Measurements from ENCODE around the gene MAPKAPK2. TPM values are rescaled to one million over a fixed set of nuclear protein-coding genes. Genes with fewer than 3 reads are reported as not detected.

MAPKAPK2 gene
- total RNA-seq, 1 experiment from 2014 or later: 51.1 TPM

- DNase-seq (ENCODE audit: low read depth, low spot score) (no peak), ATAC-seq (no peak)
- no peak overlapping the region for H3K4me3 ChIP-seq (replicated peaks in 1 of 2; ENCODE audit: low read depth in 1 of 2, low read length in 2 of 2)
- ChIA-PET POLR2A (no interaction called here), CTCF (interaction anchor here (1.1 to 2.3 kb wide), 2 partner anchors 12 to 101 kb away, joined by 4 to 12 read pairs; no protein-coding TSS in a partner anchor), RAD21 (ENCODE audit: low non-redundant PET in 1 of 2, low total read pairs in 2 of 2, uncharacterized antibody in 2 of 2, unreplicated experiment in 2 of 2) (interaction anchor here in 1 of 2 experiments (0.7 kb wide), 1 partner anchor 231 kb away, joined by 4 read pairs; no protein-coding TSS in a partner anchor)
- H3K79me2 ChIP-seq (ENCODE audit: insufficient read depth, low read length): peaks cover 88% of the 10 kb centered on the region
- TF ChIP-seq ZFX (IDR thresholded peaks at IDR 0.05) (no peak), EZH2phosphoT487 (IDR thresholded peaks at IDR 0.05; ENCODE audit: borderline replicate concordance) (no peak)
- no peaks in the 10 kb centered on the region for H3K27me3 ChIP-seq (ENCODE audit: insufficient read depth, low read length)
- H3K4me1 ChIP-seq (ENCODE audit: control insufficient read depth in 1 of 2, insufficient read depth in 2 of 2, low read length in 2 of 2): peaks cover 6 to 26% of the 10 kb centered on the region in 2 experiments
- no peaks in the 10 kb centered on the region for H3K9me3 ChIP-seq (ENCODE audit: control insufficient read depth in 1 of 2, insufficient read depth in 1 of 2, low read depth in 1 of 2, low read length in 2 of 2)
- no peak overlapping the region for H2AFZ ChIP-seq (ENCODE audit: low read depth, low read length, poor library complexity, severe bottlenecking)
- no peaks in the 10 kb centered on the region for H3K36me3 ChIP-seq (ENCODE audit: control insufficient read depth in 1 of 2, insufficient read depth in 2 of 2, low read length in 2 of 2)
- no peak overlapping the region for H3K27ac ChIP-seq (ENCODE audit: low read depth, low read length)
- intact Hi-C loops (cut with micrococcal nuclease): no loop called here
- no peak overlapping the region for H3K9ac ChIP-seq (ENCODE audit: low read length)
- peak overlapping the region; percentile 2; the same call in 1 of the 2 replicates for H3K4me2 ChIP-seq (ENCODE audit: low read length)
- H4K20me1 ChIP-seq (ENCODE audit: insufficient read depth): no peaks in the 10 kb centered on the region
- no peaks in the 10 kb centered on the region for H3K9me2 ChIP-seq (ENCODE audit: insufficient read depth)
- no TSS peak for BruUV-seq (replicated peaks)
Observed at GRCh38 chr1:206713910-206714312, 29.2 kb downstream of the MAPKAPK2 start.

GRCh38 chr1:206714331-206715058, 29.8 kb downstream of the MAPKAPK2 start:
- H3K9ac ChIP-seq (ENCODE audit: low read length): no peak overlapping the region
- peaks cover 88% of the 10 kb centered on the region for H3K79me2 ChIP-seq (ENCODE audit: insufficient read depth, low read length)
- no peaks in the 10 kb centered on the region for H3K36me3 ChIP-seq (ENCODE audit: control insufficient read depth in 1 of 2, insufficient read depth in 2 of 2, low read length in 2 of 2)
- no peak overlapping the region for H2AFZ ChIP-seq (ENCODE audit: low read depth, low read length, poor library complexity, severe bottlenecking)
- H3K27ac ChIP-seq (ENCODE audit: low read depth, low read length): no peak overlapping the region
- H3K9me3 ChIP-seq (ENCODE audit: control insufficient read depth in 1 of 2, insufficient read depth in 1 of 2, low read depth in 1 of 2, low read length in 2 of 2): no peaks in the 10 kb centered on the region
- H3K27me3 ChIP-seq (ENCODE audit: insufficient read depth, low read length): no peaks in the 10 kb centered on the region
- DNase-seq (ENCODE audit: low read depth, low spot score) (no peak), ATAC-seq (no peak)
- intact Hi-C loops (cut with micrococcal nuclease): no loop called here
- POLR2A ChIA-PET: no interaction called here
- no peak overlapping the region for H3K4me3 ChIP-seq (replicated peaks in 1 of 2; ENCODE audit: low read depth in 1 of 2, low read length in 2 of 2)
- no peaks in the 10 kb centered on the region for H3K9me2 ChIP-seq (ENCODE audit: insufficient read depth)
- H3K4me1 ChIP-seq (ENCODE audit: control insufficient read depth in 1 of 2, insufficient read depth in 2 of 2, low read length in 2 of 2): peaks cover 6 to 21% of the 10 kb centered on the region in 2 experiments
- BruUV-seq (replicated peaks): no TSS peak
- CTCF ChIA-PET: interaction anchor here (0.7 to 2.3 kb wide), 5 partner anchors 10 to 198 kb away, joined by 3 to 12 read pairs (median 3); no protein-coding TSS in a partner anchor
- TF ChIP-seq FOSL1 (IDR thresholded peaks at IDR 0.05; ENCODE audit: low read depth): no peak
- no peak for TF ChIP-seq TCF7L2 (IDR thresholded peaks at IDR 0.05; ENCODE audit: borderline replicate concordance, extremely low read depth, insufficient read depth, insufficient read length)
- TF ChIP-seq SIN3A (IDR thresholded peaks at IDR 0.05; ENCODE audit: low read depth): no peak
- no peak for TF ChIP-seq CBX3 (IDR thresholded peaks at IDR 0.05; ENCODE audit: low read depth)
- TF ChIP-seq EZH2 (IDR thresholded peaks at IDR 0.05): no peak
- no peak for TF ChIP-seq ZFX (IDR thresholded peaks at IDR 0.05)
- TF ChIP-seq YY1 (IDR thresholded peaks at IDR 0.05; ENCODE audit: extremely low read depth, insufficient replicate concordance, low read depth, low read length): no peak
- TF ChIP-seq POLR2A (IDR thresholded peaks at IDR 0.05; ENCODE audit: borderline replicate concordance, extremely low read depth, insufficient read depth, insufficient read length): no peak
- TF ChIP-seq RAD21 (IDR thresholded peaks at IDR 0.05; ENCODE audit: low read depth): no peak
- no peak for TF ChIP-seq ATF3 (IDR thresholded peaks at IDR 0.05)
- TF ChIP-seq POLR2AphosphoS5 (IDR thresholded peaks at IDR 0.05; ENCODE audit: low read depth, low read length): no peak
- TF ChIP-seq CTCF (IDR thresholded peaks at IDR 0.05 in 2 of 3, conservative IDR thresholded peaks at IDR 0.05 in 1 of 3; ENCODE audit: borderline replicate concordance in 1 of 3, insufficient read depth in 1 of 3, low read depth in 2 of 3, low read length in 2 of 3): no peak
- TF ChIP-seq SRF (IDR thresholded peaks at IDR 0.05; ENCODE audit: low read depth): no peak
- no peak for TF ChIP-seq SP1 (IDR thresholded peaks at IDR 0.05; ENCODE audit: low read depth)
- no peak for TF ChIP-seq ZNF274 (IDR thresholded peaks at IDR 0.05; ENCODE audit: low read depth, low read length)
- peak overlapping the region; percentile 26; the same call in 1 of the 2 replicates for H3K4me2 ChIP-seq (ENCODE audit: low read length)
- no peaks in the 10 kb centered on the region for H4K20me1 ChIP-seq (ENCODE audit: insufficient read depth)
- RAD21 ChIA-PET (ENCODE audit: low non-redundant PET in 1 of 2, low total read pairs in 2 of 2, uncharacterized antibody in 2 of 2, unreplicated experiment in 2 of 2): interaction anchor here in 1 of 2 experiments (0.7 kb wide), 1 partner anchor 232 kb away, joined by 4 read pairs; no protein-coding TSS in a partner anchor
